Stimulated activated CD8-positive, alpha-beta memory T cell treated with anti-CD3 and anti-CD28 coated beads, Interleukin-15, amount 100 ng/mL, for 24 hours (primary cell): Measurements from ENCODE around the gene DEK.

Source experiments
- DNase-seq: peaks from one replicate; pipeline ENCODE4 v3.0.0-alpha.2; 2020; ENCODE audit warnings: low read depth

Gene DEK

DNA sequence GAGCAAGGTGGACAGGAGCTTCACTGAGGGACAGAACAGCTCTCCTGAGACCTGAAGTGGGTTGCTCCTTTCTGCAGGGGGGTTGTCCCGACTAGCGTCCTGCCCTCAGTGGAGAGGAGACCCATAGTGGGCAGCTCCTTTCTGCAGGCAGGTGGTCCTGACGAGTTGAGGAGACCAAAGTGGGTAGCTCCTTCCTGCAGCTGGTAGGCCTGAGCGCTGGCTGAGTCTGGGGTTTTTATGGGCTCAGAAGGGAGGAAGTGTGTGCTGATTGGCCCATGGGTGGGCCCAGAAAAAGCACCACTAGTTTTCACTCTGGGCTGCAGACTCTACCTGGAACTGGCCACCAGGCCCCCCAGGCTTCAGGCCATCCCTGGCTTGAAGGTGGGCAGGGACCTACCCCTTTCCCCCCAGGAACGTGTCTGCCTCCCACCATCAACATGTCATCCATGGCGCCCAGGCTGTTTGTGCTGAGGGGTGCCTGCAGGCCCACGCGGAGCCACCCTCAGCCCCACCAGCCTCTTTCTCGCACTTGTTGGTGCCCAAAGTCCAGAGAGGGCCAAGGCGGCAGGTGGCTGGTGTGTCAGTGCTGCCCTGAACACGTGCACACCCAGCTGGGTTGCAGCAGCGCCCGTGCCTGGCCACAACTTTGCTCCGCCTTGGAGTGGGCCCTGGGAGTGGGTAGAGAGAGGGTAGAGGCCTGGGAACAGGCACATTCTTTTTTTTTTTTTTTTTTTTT, 1.6 kb upstream of the DEK start:
- no peak for DNase-seq

DNA sequence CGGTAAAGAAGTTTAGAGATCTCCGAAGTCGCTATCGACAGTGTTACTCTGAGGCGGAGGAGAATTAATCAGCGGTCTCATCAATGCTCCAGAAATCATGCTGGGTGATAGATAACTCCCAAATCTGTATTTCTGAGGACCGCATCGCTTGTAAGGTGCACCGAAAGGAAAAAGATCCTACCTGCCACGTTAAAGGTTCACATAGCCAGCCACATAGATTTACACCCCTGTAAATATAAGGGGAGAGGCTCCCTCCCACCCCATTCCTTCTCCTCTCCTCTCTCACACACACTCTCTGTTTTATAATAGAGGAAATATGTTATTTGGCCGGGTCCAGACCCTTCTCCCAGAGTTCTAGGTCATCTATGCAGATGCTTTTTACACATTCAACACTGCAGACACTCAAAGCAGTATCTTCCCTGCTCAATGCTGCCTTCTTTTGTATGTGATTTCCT, 620 bp upstream of the DEK start:
- DNase-seq, result no peak

DNA sequence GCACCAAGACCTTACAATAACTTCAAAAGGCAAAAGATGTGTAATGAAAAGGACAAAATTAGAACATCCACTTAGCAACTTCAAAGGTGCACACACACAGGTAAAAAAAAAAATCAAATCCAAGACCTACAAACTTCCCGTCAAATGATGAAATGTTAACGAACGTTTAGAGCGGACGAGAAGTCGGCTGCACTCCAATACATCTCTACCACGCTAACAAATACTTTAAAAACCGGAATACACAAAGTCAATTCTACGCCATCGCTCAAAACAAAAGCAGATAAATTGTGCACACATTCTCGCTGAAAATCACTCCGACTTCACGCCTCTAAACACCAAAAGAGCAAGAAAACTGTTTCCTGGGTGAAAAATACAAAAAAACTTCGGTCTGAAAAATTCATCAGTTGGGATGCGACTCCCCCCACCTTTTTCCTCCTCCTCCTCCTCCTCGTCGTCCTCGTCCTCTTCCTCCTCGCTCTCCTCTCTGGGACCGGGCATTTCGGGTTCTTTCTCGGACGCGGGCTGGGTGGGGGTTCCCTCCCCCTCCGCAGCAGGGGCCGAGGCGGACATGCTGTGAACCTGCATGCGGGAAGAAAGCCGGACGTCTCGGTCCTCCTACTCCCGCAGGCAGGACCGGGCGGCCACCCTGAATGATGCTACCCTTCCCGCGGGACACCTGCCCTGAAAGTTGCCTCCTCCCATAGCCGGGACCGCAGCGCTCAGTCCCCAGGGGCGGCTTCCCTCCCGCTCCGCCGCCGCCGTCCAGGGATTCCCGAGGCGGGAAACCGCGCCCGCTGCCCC, 712 bp downstream of the DEK start:
- DNase-seq, result no peak

DNA sequence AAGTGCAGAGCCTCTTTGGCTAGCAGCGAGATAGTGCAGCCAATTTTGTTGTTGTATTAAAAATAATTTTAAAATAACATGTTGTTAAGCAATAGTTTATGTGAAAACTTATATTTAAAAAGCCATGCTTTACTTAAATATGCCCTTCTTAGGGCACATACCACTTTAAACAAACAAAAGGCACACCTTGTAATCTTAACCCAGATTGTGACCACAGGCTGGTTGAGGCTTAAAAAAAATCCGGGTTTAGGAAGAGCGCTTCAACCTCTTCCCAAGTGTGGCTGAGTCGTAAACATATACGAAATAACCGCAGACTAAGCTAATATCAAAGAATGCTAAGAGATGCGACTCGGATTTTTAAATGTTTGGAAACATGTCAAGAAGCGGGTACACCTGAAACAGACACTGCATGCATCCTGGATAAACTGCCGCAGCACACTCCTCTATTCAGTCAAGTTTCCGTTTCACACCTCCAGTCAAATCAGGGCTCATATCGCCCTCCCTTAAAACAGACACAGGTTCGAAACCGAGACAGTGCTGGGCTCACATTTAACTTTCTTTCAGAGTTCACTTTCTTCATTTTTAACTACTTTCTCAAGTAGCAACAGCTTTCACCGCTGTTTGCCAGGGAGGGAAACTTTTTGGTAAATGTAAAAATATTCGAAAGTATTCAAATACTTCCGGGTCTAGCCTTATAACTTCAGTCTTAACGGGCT, 1.5 kb downstream of the DEK start:
- no peak for DNase-seq

DNA sequence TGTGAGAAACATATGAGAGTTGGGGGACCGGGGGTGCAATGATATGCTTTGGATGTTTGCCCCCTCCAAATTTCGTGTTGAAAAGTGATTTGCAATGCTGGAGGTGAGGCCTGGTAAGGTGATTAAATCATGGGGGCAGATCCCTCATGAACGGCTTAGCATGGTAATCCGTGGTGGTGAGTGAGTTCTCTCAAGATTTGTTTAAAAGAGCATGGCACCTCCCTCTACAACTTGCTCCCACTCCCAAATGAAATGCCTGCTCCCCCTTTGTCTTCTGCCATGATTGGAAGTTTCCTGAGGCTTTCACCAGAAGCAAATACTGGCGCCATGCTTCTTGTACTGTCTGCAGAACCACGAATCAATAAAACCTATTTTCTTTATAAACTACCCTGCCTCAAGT, 2.5 kb downstream of the DEK start:
- no peak for DNase-seq

DNA sequence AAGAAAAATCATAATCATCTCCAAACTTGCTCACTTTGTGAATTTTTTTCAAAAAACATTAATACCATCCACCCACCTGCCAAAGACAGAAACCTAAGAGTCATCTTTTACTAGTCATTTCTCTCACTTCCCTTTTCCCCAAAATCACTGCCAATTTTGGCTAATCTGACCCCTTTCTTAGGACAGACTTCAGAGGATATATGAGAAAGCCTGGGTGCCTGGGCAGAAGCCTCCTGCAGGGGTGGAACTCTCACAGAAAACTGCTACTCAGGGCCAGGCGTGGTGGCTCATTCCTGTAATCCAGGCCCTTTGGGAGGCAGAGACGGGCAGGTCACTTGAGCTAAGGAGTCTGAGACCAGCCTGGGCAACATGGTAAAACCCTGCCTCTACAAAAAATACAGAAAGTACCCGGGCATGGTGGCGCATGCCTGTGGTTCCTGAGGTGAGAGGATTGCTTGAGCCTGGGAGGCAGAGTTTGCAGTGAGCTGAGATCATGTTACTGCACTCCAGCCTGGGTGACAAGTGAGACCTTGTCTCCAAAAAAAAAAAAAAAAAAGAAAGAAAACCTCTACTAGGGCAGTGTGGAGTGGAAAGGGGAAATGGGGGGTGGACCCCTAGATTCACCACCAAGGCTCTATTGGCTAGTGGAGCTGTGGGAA, 3.8 kb downstream of the DEK start:
- DNase-seq, result no peak

DNA sequence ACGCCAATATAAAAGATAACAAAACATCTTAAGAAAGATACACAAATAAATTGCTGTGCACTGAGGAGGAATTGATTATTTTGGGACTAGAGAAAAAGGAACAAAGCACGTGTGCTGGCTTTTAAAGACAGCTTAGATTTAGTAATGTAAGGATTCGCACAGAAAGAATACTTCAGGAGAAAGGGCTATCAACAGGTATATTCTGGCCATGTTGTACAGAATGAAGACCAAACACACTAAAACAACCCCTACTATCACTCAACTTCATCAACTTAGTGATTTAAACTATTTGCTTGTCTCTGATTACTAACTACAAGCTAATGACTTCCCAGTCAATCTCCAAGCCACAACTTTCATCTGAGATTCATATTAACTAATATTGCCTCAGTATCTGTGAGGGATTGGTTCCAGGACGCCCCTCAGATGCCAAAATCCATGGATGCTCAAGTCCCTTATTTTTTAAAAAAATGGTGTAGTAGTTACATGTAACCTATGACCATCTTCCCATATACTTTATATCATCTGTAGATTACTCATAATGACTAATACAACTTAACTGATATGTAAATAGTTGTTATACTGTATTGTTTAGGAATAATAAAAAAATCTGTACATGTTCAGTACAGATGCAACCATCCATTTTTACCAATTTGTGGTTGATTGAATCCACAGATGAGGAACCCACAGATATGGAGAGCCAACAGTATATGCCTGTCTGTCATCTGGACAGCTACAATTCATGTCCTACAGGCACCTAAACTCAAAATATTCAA, 4.5 kb downstream of the DEK start:
- no peak for DNase-seq

DNA sequence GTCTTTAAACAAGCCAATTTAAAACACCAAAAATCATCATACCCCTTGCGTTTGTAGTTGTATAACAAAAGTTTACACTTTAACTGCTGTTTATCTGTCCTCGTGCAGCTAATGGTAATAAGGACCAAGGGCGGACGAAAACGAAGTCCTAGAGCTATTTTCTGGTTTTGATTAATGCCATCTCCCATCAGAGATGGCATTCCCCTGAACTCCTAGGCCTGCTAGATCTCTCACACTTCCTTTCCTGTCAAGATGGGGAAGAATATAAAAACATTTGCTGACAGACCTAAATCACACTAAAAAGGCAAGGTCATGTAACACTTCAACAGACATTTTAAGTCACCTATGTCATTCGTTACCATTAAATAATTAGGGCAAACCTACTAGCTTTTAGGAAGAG, 9.5 kb downstream of the DEK start:
- no peak for DNase-seq

DNA sequence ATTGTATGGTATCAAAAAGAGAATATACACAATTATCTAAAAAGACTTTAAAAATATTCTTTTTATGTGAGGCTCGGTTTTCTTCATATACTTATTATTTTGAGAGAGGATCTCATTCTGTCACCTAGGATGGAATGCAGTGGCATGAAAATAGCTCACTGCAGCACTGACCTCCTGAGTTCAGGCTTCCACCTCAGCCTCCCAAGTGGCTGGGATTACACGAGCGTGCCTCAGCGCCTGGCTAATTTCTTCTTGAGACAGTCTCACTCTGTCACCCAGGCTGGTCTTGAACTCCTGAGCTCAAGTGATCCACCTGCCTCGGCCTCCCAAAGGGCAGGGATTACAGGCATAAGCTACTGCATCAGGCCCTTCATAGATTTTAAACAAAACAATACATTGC, 10.7 kb downstream of the DEK start:
- DNase-seq, result no peak

DNA sequence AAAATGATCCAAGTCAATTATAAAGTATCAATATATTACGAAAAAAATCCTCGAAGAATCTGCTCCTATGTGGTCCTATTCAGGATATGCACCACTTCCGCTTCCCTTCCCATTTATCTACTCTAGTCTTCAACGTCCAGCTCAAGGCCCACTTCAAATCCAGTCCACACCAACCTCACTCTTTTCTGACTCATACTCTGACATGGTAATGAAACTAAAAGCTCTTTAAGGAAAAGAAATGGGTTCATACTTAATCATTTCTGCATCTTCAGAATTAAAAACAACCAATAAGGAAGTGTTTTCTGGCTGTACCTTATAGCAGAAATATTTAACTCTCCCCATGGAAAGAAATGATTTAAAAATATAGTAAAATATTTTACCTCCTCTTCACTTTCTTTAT, 15.1 kb downstream of the DEK start:
- no peak for DNase-seq

DNA sequence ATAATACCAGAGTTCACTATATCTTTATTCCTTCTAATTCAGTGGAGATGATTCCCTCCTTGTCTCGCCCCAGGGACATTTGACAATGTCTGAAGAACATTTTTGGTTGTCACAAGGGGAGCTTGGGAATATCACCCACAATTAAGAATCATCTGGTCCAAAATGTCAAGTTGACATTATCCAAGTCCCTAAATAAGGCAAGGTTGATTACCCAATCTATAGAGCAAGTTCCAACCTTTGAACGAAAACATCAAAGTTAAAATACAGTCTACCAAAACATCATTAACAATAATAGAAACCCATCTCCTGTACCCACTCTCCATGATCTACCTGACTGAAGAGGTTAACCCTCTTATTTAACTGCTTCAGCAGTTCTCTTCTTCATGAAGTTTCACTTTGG, 15.6 kb downstream of the DEK start:
- DNase-seq, result no peak

DNA sequence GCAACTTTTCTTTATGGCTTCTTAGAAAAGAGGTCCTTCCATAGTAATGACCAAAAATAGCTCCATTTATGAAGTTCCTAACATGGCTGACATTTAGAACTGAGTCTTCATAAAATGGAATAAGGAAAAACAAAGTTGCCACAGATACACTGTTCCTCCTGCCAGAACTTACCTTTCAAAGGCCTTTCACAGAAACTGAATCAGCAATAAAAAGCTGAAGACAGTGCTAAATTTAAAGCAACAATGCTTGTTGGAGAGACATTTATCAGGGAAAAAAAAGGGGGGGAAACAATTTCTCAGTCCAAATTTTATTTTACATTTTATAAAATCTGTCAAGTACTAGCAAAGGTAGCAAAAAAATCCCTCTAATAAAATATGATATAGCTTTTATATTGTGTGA, 17.3 kb downstream of the DEK start:
- DNase-seq, result no peak

DNA sequence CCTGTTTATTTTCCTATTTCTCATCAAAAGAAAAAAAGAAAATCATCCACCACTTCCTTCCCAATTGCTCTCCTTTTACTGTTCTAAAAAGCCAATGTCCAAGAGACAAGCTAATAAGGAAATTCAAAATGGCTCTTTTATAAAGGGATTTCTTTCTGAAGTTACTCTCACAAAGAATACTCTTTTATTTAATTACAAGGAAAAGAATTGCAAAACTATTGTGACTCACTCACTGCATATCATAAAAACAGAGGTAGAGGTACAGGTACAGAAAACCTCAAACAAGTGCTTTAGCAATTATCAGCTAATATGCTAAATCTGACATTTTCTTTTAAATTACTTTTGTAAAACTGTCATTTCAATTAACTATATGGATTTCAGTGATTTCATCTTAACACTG, 18.1 kb downstream of the DEK start:
- DNase-seq, result no peak

DNA sequence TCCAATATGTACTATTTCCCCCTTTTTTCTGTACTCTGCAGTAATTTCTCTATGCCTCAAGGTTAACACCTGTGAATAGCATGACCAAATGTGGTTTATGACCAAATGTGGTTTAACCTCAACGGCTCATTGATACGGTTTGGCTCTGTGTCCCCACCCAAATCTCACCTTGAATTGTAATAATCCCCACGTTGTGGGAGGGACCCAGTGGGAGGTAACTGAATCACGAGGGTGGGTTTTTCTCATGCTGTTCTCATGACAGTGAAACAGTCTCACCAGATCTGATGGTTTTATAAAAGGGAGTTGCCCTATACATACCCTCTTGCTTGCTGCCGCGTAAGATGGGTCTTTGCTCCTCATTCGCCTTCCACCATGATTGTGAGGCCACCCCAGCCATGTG, 18.7 kb downstream of the DEK start:
- no peak for DNase-seq

DNA sequence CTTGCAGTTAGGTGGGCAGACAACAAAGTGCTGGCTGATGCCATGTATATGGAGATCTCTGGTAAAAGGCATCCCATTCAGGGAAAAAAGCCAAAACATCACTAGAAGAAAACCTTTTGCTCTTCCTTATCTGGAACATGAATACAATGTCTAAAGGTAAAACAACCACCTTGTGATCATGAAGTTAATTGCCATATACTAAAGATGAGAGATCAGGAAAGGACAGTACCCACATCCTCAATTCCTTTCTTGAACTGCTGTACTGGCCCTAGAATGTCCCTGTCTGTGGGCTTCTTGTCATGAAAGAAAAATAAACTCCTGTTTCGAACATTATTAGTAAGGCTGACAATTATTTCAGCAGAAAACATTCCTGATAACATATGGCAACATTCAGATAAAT, 19.3 kb downstream of the DEK start:
- no peak for DNase-seq

DNA sequence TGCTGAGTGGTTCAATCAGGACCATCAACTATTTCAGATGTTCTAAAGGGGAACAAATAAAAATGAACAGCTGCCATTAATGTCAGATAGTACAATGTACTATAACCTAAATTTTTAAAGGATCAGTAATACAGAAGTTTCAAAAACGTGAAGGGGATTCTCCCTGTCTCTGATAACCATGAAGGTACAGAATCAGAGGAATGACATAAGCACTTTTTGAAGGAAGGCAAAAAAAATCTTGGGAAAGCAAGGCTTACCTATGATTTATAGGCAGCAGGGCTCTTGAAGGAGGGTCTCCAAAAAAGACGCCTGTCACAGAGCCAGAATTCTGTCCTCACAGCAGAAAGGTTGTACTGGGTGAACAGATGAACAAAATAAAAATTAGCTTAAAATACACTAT, 20.1 kb downstream of the DEK start:
- DNase-seq, result no peak

DNA sequence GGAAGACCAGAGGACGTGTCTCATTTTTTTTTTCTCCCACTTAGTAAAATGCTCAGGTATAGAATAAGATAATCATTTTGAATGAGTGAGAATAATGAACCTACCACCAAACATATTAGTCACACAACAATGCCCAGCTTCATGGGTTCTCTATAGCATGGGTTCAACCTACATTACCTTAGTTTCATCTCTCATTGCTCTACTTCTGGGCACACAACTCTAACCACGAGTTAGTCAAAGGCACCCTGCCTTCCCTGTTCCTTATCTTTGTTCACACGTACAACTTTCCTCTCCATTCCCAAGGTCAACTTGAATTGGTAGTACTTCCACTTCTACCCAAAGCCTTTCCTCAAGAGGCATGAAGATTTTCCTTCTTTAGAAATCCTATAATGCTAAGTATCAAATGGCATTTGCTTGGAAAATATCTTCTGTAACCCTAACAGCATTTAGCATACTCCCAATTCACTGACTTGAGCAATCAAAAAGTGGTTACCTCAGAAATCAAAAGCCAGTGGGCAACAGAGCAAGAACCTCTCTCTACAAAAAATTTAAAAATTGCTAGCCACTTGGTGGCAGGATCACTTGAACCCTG, 20.9 kb downstream of the DEK start:
- DNase-seq, result no peak

DNA sequence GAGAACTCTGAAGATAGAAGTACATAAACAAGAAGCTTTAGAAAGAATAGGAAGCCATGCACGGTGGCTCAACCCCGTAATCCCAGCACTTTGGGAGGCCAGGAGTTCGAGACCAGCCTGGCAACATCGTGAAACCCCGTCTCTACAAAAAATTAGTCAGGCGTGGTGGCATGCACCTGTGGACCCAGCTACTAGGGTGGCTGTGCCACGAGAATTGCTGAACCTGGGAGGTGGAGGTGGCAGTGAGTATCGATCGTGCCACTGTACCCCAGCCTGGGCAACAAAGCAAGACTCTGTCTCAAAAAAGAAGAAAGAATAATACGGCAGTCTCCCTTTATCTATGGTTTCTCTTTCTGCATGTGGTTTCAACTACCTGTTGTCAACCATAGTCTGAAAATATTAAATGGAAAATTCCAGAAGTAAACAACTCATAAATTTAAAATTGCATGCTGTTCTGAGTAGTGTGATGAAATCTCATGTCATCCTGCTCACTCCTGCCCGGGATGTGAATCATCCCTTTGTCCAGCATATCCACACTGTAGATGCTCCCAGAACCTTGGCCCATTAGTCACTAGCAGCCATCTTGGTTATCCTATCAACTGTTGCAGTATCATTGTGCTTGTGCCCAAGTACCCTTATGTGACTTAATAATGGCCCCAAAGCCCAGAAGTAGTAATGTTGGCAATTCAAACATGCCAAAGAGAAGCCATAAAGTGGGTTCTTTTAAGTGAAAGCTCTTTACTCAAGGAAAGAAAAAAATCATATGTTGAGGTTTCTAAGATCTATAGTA, 22.1 kb downstream of the DEK start:
- no peak for DNase-seq

DNA sequence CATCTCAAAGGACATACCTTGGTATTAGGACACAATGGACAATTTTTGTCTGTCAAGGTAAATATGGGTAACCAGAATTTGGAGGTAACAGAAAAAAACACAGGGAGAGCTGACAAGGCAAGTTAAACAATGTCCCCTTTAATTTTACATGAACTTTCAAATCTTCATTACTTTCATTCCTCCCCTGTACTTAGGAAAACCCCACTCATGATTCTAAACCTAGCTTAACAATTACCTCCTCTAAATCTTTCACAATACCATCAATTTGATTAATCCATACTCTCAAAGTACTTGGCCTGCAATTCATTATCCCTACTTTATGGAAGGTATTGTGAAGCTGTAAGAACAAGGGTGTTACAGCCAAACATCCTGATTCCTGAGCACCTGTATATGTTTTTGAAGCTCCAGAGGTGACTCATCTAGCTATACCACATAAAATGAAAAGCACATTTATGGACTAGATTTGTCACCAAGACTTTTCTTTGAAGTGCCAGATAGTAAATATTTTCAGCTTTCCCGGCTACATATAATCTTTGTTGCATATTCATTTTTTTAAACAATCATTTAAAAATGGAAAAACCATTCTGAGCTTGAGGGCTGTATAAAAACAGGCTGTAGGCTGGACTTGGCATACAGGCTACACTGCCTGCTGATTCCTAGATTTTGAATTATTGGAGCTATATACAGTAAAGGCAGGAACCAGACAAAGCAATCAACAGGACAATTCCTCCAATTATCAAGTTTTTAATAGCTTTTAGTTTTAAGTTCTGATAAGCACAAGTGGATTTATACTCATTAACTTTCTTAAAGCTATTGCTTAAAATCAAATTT, 22.9 kb downstream of the DEK start:
- no peak for DNase-seq

DNA sequence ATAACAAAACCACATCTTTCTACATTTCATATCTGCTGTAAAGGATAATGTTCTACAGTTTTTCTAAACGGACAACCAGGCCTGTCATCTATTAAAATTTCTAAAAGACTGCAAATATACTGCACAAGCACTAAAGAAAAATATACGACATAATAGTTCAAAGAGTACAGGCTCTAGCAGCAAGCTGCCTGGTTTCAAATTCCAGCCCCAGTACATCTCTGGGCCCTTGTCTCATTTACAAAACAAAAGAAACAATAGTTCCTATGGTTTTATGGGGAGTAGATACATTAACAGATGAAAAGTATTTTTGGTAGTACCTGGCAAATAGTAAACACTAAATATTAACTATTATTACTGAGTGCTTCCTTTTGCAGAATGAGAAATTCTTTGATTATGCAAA, 24.1 kb downstream of the DEK start:
- DNase-seq, result no peak
